ENCODE measurements around the gene DBH. TPM values are rescaled to one million over a fixed set of nuclear protein-coding genes. Genes with fewer than 3 reads are reported as not detected.

Gene DBH
- total RNA-seq, 1 experiment from 2014 or later, result not detected

DNA sequence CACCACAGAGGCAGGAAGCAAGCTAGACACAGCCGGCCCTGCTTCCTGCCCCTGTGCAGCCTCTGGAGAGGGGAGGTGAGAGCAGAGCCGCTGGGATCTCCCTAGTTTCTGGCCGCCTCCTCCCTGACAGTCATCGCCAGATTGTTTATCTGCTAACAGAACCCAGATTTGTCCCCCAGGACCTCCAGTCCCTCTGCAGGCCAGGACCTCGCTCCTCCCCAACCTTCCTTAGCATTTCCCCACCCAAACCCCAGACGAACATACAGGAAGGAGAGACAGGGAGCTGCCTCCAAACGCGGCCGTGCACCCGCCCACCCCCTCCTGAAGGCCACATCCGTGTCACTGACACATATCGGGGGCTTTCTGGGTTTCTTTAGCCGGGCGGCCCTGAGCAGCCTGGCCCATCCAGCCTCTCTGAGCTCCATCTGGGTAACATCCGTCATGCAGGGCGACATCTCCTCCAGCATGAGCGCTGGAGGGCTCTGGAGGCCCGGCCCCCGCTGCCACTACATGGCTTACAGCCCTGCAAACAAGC, 47.5 kb downstream of the DBH start:
- no peak for DNase-seq (ENCODE audit: low read depth)

DNA sequence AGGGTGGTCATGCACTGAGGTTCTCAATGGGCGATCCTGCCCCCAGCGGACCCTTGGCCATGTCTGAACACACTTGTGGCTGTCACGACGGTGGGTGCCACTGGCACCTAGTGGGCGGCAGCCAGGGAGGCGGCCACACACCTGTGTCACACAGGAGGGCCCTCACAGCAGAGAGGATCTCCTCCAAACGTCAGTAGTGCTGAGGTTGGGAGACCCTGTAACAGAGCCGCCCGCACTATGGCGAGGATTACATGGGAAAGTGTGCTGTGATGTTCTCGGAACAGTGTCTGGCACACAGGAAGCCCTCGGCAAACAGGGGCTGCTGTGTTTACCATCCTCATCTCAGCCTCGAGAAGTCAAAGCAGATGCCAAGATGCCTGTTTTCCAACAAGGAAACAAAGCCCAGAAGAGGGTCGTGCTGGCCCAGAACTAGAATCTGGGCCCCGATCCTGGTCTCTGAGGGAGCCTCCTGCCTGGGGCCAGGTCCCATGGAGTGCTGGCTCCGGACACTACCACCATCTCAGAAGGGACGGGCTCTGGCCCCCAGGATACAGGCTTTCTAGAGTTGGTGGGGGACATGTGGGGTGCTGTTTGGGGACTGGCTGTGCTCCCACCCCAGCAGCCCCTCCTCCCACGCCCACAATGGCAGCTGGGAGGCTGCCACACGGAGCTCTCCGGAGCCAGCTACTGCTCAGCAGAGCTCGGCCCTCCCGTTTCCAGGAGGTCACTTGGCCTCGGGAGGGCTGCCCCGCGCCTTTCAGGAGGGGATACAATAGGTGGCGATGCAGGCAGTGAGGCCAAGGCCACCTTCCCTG, 48.2 kb downstream of the DBH start:
- DNase-seq (ENCODE audit: low read depth), result no peak

- no peak for DNase-seq (ENCODE audit: low read depth)
Measured at GRCh38 chr9:133684936-133685361, 48.8 kb downstream of the DBH start.

DNA sequence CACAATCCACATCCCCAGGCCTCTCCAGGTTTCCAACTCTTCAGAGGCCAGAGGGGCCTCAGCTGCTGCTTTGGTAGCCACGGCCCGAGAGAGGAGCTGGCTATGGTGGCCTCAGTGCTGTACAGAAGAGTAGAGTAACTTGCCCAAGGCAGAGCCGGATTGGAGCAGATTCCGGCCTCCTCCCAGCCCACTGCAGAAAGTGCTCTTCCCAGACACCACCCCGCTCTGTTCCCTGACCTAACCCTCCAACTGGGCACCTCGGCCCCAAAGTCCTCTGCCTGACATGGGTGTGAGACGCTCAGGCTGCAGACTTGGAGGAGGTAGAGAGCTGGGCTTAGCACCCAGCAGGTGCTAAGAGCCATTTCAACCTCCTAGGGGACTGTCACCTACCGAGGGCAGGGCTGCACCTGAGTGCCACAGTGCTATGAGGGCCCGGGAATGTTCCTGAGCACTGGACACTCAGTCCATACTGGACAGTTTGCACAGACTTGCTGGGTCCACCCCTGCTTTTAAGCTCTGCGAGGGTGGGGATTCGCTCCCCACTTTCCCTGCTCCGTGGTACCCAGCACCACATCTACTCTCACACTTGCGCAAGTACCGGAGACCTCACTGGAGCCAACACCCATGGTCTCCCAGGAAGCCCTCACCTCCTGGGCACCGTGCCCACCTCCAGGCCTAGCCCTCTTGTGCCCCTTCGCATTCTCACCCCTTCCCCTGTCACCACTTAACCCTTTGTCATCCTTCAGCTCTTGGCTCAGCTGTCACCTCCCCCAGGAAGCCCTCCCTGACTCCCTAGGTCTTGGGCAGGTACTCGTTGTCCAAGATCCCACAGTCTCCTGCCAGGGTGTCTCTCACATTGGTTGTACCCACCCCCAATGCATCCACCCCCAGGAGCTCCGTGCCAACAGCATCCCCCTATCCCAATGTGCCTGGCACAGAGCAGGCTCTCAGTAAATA, 49.8 kb downstream of the DBH start:
- no peak for DNase-seq (ENCODE audit: low read depth)

- DNase-seq (ENCODE audit: low read depth), result no peak
Measured at GRCh38 chr9:133686642-133687575, 50.7 kb downstream of the DBH start.

- no peak for DNase-seq (ENCODE audit: low read depth)
Measured at GRCh38 chr9:133687856-133688761, 51.9 kb downstream of the DBH start.

DNA sequence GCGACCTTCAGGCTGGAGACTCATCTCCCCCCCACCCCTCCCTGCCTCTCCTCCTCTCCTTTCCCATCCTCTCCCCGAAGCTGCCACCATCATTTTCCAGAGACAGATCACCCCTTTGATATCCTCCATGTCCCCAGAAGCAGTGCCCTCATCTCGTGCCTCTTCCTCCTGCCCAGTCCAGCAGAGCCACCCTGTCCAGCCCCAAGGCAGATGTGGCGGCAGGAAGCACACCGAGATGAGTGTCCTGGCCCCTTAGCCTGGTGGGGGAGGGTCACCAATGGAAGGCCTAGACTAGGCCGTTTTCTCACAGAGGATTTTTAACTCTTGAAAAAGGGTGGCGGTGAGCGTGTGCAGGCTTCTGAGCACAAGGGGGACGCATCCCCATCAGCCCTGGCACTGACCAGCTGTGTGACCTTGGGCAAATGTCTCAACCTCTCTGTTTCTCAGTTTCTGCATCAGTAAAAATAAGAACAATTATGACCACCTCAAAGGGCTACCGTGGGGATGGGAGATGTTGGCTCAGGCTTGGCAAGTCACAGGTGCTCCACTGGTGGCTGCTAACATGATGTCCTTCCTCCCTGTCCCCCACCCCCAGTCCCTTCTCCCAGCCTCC, 53.1 kb downstream of the DBH start:
- no peak for DNase-seq (ENCODE audit: low read depth)

DNA sequence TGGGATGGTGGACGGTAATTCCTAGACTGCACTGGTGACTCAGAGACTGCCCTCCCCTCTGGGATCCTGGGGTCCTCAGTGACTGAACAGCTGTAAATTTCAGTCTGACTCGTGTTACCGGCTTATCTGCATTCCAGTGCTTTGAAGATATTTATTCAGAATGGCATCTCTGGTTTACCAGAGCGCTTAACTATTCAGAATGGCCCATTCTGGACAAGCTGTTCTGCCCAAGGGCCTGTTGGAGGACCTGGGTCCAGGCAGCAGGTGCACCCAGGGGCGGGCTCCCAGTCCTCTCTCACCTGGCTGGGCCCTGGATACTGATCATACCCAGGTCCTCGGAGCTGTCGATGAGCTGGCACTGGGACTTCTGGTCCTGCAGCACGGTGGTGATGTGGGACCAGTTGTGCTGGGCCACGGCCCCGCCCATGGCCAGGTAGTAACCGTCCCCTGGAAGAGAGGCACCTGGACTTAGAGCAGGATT, 54.0 kb downstream of the DBH start:
- DNase-seq (ENCODE audit: low read depth), result no peak

GRCh38 chr9:133691191-133691590, 55.0 kb downstream of the DBH start:
- DNase-seq (ENCODE audit: low read depth), result no peak

- peak; percentile 54 for DNase-seq (ENCODE audit: low read depth)
Measured at GRCh38 chr9:133691626-133692363, 55.6 kb downstream of the DBH start.

DNA sequence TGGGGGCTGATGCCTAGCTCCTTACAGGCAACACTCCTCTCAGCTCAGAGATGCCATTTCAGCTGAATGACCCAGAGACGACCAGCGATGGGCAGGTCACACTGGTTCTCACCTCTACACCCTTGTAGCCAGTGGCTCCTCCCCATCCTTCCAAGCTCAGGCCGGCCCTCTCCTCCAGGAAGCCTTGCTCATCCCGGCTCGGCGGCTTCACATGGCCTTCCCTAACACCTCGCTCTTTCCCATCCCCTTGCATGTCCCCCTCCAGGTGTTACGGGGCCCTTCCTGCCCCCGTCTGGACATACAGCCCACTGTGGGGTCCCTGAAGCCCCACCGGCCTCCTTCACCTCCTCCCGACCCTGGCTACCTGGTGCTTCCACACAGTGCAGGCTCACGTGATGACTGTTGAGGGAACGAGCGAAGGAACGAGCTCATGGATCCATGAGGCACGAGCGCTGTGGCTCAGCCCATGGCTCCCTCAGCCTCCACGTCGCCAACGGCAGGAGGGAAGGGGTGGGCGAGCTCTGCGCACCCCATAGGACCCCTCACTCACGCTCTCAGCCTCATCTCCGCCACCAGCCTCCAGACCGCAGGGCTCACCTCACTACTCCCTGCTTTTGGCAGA, 56.3 kb downstream of the DBH start:
- DNase-seq (ENCODE audit: low read depth), result no peak

- no peak for DNase-seq (ENCODE audit: low read depth)
Measured at GRCh38 chr9:133693116-133693515, 57.0 kb downstream of the DBH start.

DNA sequence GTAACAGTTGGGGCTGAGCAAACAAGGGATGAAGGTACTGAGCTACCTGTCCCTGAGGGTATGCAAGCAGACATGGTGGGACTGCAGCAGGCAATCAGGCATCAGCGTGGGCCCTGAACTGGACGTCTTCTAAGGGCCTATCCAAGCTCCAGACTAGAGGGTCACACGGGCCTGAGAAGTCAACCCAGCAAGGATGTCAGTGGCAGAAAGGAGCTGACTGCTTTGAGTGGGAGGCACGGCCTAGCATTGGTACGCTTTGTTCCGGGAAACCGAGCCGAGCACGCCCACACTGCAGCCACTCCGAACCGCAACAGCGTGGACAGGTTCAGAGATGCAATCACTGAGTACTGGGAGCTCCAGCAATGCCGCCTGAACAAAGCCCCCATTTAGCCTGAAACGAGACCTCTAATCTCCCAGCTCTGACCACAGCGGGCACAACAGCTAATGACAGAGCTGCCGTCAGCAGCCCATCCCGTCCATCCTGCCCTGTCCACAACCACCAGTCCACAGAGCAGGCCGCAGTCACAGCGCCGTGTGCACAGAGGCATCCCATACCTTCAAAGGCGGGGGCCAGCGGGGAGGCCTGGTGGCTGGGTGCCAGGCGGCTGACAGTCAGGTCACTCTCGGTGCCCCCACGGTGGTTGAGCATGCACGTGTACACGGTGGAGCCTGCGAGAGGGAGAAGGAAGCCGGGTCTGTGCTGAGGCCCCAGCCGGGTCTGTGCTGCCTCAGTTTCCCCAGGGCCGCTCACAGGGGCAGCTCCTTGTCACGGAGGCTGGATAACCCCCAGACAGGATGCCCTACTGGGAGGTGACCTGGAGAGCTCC, 57.8 kb downstream of the DBH start:
- DNase-seq (ENCODE audit: low read depth), result no peak

DNA sequence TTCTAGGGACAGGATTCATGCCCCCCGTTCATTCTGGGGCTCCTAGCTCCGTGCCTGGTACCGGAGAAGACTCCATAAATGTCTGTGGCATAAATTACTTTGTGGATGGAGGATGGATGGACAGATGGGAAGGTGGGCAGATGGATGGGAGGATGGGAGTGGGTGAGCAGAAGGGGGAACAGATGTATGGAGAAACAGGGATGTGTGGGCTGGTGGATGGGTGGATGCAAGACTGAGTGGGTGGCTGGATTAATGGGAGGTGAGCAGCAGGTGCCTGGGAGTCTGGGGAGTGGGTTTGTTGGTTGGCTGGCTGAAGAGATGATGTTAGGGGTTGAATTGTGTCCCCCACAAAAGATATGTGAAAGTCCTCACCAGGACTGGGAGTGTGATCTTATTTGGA, 58.5 kb downstream of the DBH start:
- no peak for DNase-seq (ENCODE audit: low read depth)

DNA sequence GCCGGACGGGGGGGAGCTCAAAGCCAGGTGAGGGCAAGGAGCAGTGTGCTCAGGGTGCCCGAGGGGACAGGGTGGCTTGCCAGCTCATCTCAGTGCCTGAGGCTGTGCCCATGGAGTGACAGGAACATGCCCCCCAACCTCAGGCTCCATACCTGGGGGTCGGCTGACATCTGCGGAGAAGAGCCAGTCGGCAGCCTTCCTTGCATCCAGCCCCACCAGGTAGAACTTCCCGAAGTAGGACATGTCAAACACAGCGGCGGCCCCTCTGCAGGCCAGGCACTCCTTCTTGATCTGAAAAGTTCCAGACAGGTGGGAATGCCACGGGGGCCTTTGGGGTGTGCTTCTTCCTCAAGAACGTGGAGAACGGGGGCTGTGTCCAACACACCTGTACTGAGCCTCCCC, 59.9 kb downstream of the DBH start:
- no peak for DNase-seq (ENCODE audit: low read depth)

GRCh38 chr9:133699546-133699945, 63.4 kb downstream of the DBH start:
- no peak for DNase-seq (ENCODE audit: low read depth)

DNA sequence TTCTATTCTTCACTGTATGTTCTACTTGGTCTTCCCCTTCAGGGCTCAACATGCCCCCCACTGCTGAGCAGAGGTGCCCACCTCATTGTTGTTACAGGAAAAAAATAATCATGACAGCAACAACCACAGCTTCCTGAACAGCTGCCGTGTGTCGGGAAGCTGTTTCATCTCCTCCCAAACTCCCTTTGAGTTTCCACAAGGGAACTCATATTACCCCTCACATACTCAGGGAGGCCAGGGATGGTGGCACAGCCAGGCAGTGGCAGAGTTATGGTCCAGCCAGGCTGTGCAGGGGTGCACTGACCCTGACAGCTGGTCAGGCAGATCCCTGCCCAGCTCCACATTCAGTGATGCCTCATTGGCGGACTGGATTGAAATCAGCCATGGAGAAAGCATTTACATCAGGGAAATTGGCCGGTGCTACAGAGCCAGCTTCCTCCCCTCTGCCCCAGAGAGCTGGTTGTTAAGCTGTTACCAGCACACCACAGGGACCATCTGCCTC, 64.7 kb downstream of the DBH start:
- DNase-seq (ENCODE audit: low read depth), result no peak

All from HT1080 (cell line).